Peyer's patch (tissue), 4 donors: ENCODE measurements around the gene ZDHHC18.

Source experiments
- CTCF ChIP-seq, 6 experiments: fragments of 450-650 bp in 4 of 6; fragments of 200-600 bp in 2 of 6; sonication (generic) in 1 of 6; IDR thresholded peaks; one replicate each; pipeline ENCODE4 v1.5.1; 2017 to 2019; ENCODE audit warnings: antibody characterized with exemption in 6 of 6, mild to moderate bottlenecking in 3 of 6, moderate library complexity in 1 of 6
- POLR2A ChIP-seq, 2 donors: fragments of 450-650 bp; IDR thresholded peaks; one replicate each; pipeline ENCODE4 v1.5.1; 2017; ENCODE audit warnings: antibody characterized with exemption in 2 of 2, mild to moderate bottlenecking in 2 of 2, moderate library complexity in 2 of 2

GRCh38 chr1:26890467-26890796 is 63.9 kb downstream of the ZDHHC18 start:
- TF ChIP-seq CTCF (IDR thresholded peaks at IDR 0.05) (no peak), POLR2A (IDR thresholded peaks at IDR 0.05) (no peak)
